Colonic mucosa (tissue), 4 donors: Measurements from ENCODE around the gene IDH3G. TPM values are rescaled to one million over a fixed set of nuclear protein-coding genes. Genes with fewer than 3 reads are reported as not detected.

Source experiments
- DNase-seq: peaks from one replicate; pipeline ENCODE4 v3.0.0-alpha.2; 2020
- H3K27ac ChIP-seq: fragments of 200-600 bp; one replicate; pipeline ENCODE4 v1.8.0; 2021
- H3K27me3 ChIP-seq: fragments of 200-600 bp; one replicate; pipeline ENCODE4 v1.8.0; 2021
- H3K36me3 ChIP-seq: fragments of 200-600 bp; one replicate; pipeline ENCODE4 v1.8.0; 2021
- H3K4me1 ChIP-seq: fragments of 200-600 bp; one replicate; pipeline ENCODE4 v1.8.0; 2021; ENCODE audit warnings: mild to moderate bottlenecking
- H3K4me3 ChIP-seq: fragments of 200-600 bp; one replicate; pipeline ENCODE4 v1.8.0; 2021
- H3K9ac ChIP-seq, 2 donors: one replicate each; pipeline ENCODE4 v1.7.0; 2013; ENCODE audit warnings: control low read depth in 2 of 2, low read depth in 2 of 2, low read length in 2 of 2
- H3K9me3 ChIP-seq: fragments of 200-600 bp; one replicate; pipeline ENCODE4 v1.8.0; 2021
- CTCF ChIP-seq: fragments of 200-600 bp; IDR thresholded peaks from one replicate; pipeline ENCODE4 v1.8.0; 2022; ENCODE audit warnings: antibody characterized with exemption, mild to moderate bottlenecking
- intact Hi-C: fragments of 100-400 bp; cut with DNase I; formaldehyde crosslinking; loops from one replicate; pipeline ENCODE4 v1.14.1; 2022
- total RNA-seq, 2 donors: library from RNA; stranded (reverse); fragmentation: NEBNext Ultra II Directional in 1 of 2; extraction: Animal tissue kit (Norgen Biotek cat#: 25700) in 1 of 2; gene quantifications; one replicate each; pipeline ENCODE4 v1.2.1, GENCODE V29; 2021
- donor health status: healthy.
- donor health status: DM: no; HTN: no; CAD: no.
- donor health status: DM: no; HTN: no; CAD: no.

The IDH3G gene
- total RNA-seq, 2 donors from 2014 or later: 80.6 to 92.6 TPM

- Histone ChIP-seq H3K27ac (no peak overlapping the region), H3K4me3 (no peak overlapping the region), H3K9me3 (no peaks in the 10 kb centered on the region), H3K27me3 (no peaks in the 10 kb centered on the region), H3K9ac (no peak overlapping the region), H3K4me1 (no peaks in the 10 kb centered on the region), H3K36me3 (peaks cover 4% of the 10 kb centered on the region)
- no peak for TF ChIP-seq CTCF
- DNase-seq: no peak
- intact Hi-C loops: no loop called here
Observed at GRCh38 chrX:153800746-153801145, 6.6 kb upstream of the IDH3G start.

- Histone ChIP-seq H3K4me3 (no peak overlapping the region), H3K27me3 (no peaks in the 10 kb centered on the region), H3K9ac (no peak overlapping the region), H3K27ac (no peak overlapping the region), H3K4me1 (no peaks in the 10 kb centered on the region), H3K9me3 (no peaks in the 10 kb centered on the region), H3K36me3 (peaks cover 4% of the 10 kb centered on the region)
- no peak for TF ChIP-seq CTCF
- intact Hi-C loops: no loop called here
- DNase-seq: no peak
Observed at GRCh38 chrX:153800177-153800722, 6.1 kb upstream of the IDH3G start.

GRCh38 chrX:153799326-153799725, 5.2 kb upstream of the IDH3G start:
- no peak for DNase-seq

GRCh38 chrX:153797415-153798015, 3.3 kb upstream of the IDH3G start:
- no peak for TF ChIP-seq CTCF
- H3K9me3 ChIP-seq: no peaks in the 10 kb centered on the region
- peaks cover 6% of the 10 kb centered on the region for H3K4me1 ChIP-seq
- H3K27ac ChIP-seq: no peak overlapping the region
- no peak for DNase-seq
- no peaks in the 10 kb centered on the region for H3K27me3 ChIP-seq
- H3K36me3 ChIP-seq: peaks cover 4% of the 10 kb centered on the region
- intact Hi-C loops: no loop called here
- no peak overlapping the region for H3K9ac ChIP-seq
- H3K4me3 ChIP-seq: no peak overlapping the region

More at GRCh38 chrX:153799326-153799725, 5.2 kb upstream of the IDH3G start:
- H3K4me1 ChIP-seq: no peaks in the 10 kb centered on the region
- no peak for TF ChIP-seq CTCF
- peaks cover 4% of the 10 kb centered on the region for H3K36me3 ChIP-seq
- H3K27ac ChIP-seq: no peak overlapping the region
- H3K9ac ChIP-seq: no peak overlapping the region
- no peak overlapping the region for H3K4me3 ChIP-seq
- no peaks in the 10 kb centered on the region for H3K9me3 ChIP-seq
- H3K27me3 ChIP-seq: no peaks in the 10 kb centered on the region
- intact Hi-C loops: no loop called here

GRCh38 chrX:153794897-153795816, 982 bp upstream of the IDH3G start:
- peaks cover 4% of the 10 kb centered on the region for H3K36me3 ChIP-seq
- DNase-seq: no peak

More at GRCh38 chrX:153794897-153795816, 982 bp upstream of the IDH3G start:
- Histone ChIP-seq H3K9me3 (no peaks in the 10 kb centered on the region), H3K4me3 (peak overlapping the region; percentile 69), H3K27me3 (no peaks in the 10 kb centered on the region), H3K27ac (peak overlapping the region; percentile 90), H3K9ac (peak overlapping the region; percentile 55 to 84), H3K4me1 (peaks cover 6% of the 10 kb centered on the region)
- no peak for TF ChIP-seq CTCF
- intact Hi-C loops: no loop called here
